IMR-90 (cell line): ENCODE data around the gene RYR3. TPM values are rescaled to one million over a fixed set of nuclear protein-coding genes. Genes with fewer than 3 reads are reported as not detected.

Source experiments
- ATAC-seq: fragments of 200-7000 bp; cut with Tn5 transposase; 2 replicates; pipeline ENCODE4 v1.9.1; 2020; ENCODE audit warnings: low read depth, mild to moderate bottlenecking, moderate library complexity
- BruUV-seq: library from RNA; stranded (reverse); fragments of 400-500 nt; replicated peaks from 2 replicates; lab custom pipeline; 2021; lab: Mats Ljungman, UMichigan
- CTCF ChIA-PET: fragments of 300-600 bp; formaldehyde crosslinking; extraction: SDS; loops from one replicate; lab custom pipeline; 2021; ENCODE audit warnings: antibody characterized with exemption; lab: Yijun Ruan, JAX
- POLR2A ChIA-PET: fragments of 300-600 bp; sonication (Branson Sonifier 250); formaldehyde crosslinking; loops from one replicate; lab custom pipeline; 2022; ENCODE audit warnings: antibody characterized with exemption; ENCODE audit not compliant: unreplicated experiment; lab: Charles Lee
- DNase-seq: peaks from one replicate; pipeline ENCODE4 v3.0.0; 2013
- H2AFZ ChIP-seq: replicated peaks from 2 replicates; pipeline ENCODE3; 2013; ENCODE audit warnings: low read length, mild to moderate bottlenecking; ENCODE audit not compliant: poor library complexity
- H2AK5ac ChIP-seq: 2 replicates; pipeline ENCODE4 v1.6.1; 2013; ENCODE audit warnings: low read depth, low read length, inconsistent platforms
- H2AK9ac ChIP-seq: replicated peaks from 2 replicates; pipeline ENCODE3; 2013; ENCODE audit warnings: mild to moderate bottlenecking, low read depth, low read length, moderate library complexity; ENCODE audit not compliant: poor library complexity
- H2BK120ac ChIP-seq: 2 replicates; pipeline ENCODE4 v1.6.1; 2013; ENCODE audit warnings: low read depth, low read length, inconsistent platforms
- H2BK15ac ChIP-seq: 3 replicates; pipeline ENCODE4 v1.6.1; 2013; ENCODE audit warnings: low read depth, low read length, inconsistent platforms
- H2BK20ac ChIP-seq: 2 replicates; pipeline ENCODE4 v1.6.1; 2013; ENCODE audit warnings: low read depth, mild to moderate bottlenecking, inconsistent platforms, low read length, moderate library complexity
- H2BK5ac ChIP-seq: 2 replicates; pipeline ENCODE4 v1.6.1; 2013; ENCODE audit warnings: mild to moderate bottlenecking, low read depth, low read length, inconsistent platforms; ENCODE audit not compliant: poor library complexity, severe bottlenecking
- H3K14ac ChIP-seq: replicated peaks from 2 replicates; pipeline ENCODE4 v1.6.1; 2013; ENCODE audit warnings: low read depth, low read length, inconsistent platforms
- H3K18ac ChIP-seq: 2 replicates; pipeline ENCODE4 v1.6.1; 2013; ENCODE audit warnings: low read depth, low read length, control low read depth
- H3K23ac ChIP-seq: 2 replicates; pipeline ENCODE4 v1.6.1; 2013; ENCODE audit warnings: low read depth, low read length, inconsistent platforms
- H3K27ac ChIP-seq: 2 replicates; pipeline ENCODE4 v1.5.1; 2013; ENCODE audit warnings: mild to moderate bottlenecking, control low read depth, low read length; ENCODE audit not compliant: insufficient read depth
- H3K27me3 ChIP-seq: 2 replicates; pipeline ENCODE4 v1.6.1; 2013; ENCODE audit warnings: low read length; ENCODE audit not compliant: control insufficient read depth, insufficient read depth
- H3K36me3 ChIP-seq: 2 replicates; pipeline ENCODE4 v1.6.1; 2013; ENCODE audit warnings: low read length, mixed read lengths; ENCODE audit not compliant: control insufficient read depth, insufficient read depth
- H3K4ac ChIP-seq: 2 replicates; pipeline ENCODE4 v1.6.1; 2013; ENCODE audit warnings: low read depth, low read length, inconsistent platforms
- H3K4me1 ChIP-seq: 2 replicates; pipeline ENCODE4 v1.6.1; 2013; ENCODE audit warnings: low read length, mixed read lengths; ENCODE audit not compliant: control insufficient read depth, insufficient read depth
- H3K4me2 ChIP-seq: 2 replicates; pipeline ENCODE4 v1.6.1; 2013; ENCODE audit warnings: low read depth, mild to moderate bottlenecking, control low read depth, low read length, moderate library complexity
- H3K4me3 ChIP-seq: 2 replicates; pipeline ENCODE4 v1.5.1; 2013; ENCODE audit warnings: low read depth, mild to moderate bottlenecking, control low read depth, low read length, moderate library complexity; ENCODE audit not compliant: insufficient read depth
- H3K56ac ChIP-seq: 2 replicates; pipeline ENCODE4 v1.6.1; 2013; ENCODE audit warnings: low read length, inconsistent platforms; ENCODE audit not compliant: insufficient read depth; ENCODE audit errors: extremely low read depth
- H3K79me1 ChIP-seq, 2 experiments: 2 replicates each; pipeline ENCODE4 v1.6.1; 2013; ENCODE audit warnings: low read length in 2 of 2, inconsistent platforms in 1 of 2, low read depth in 1 of 2
- H3K9ac ChIP-seq: 2 replicates; pipeline ENCODE4 v1.6.1; 2013; ENCODE audit warnings: low read depth, low read length, control low read depth
- H3K9me1 ChIP-seq: 2 replicates; pipeline ENCODE4 v1.6.1; 2013; ENCODE audit warnings: low read length, inconsistent platforms; ENCODE audit not compliant: insufficient read depth
- H3K9me3 ChIP-seq: 2 replicates; pipeline ENCODE4 v1.6.1; 2013; ENCODE audit warnings: low read length; ENCODE audit not compliant: control insufficient read depth, insufficient read depth
- H4K20me1 ChIP-seq: 2 replicates; pipeline ENCODE4 v1.6.1; 2013; ENCODE audit warnings: low read length, inconsistent platforms; ENCODE audit not compliant: insufficient read depth
- H4K5ac ChIP-seq: 2 replicates; pipeline ENCODE4 v1.6.1; 2013; ENCODE audit warnings: mild to moderate bottlenecking, low read depth, low read length, control low read depth
- H4K8ac ChIP-seq, 2 experiments: 2 replicates each; pipeline ENCODE4 v1.6.1; 2013; ENCODE audit warnings: low read depth in 2 of 2, low read length in 2 of 2, control low read depth in 1 of 2, inconsistent platforms in 1 of 2
- H4K91ac ChIP-seq: 2 replicates; pipeline ENCODE4 v1.6.1; 2013; ENCODE audit warnings: low read depth, low read length, inconsistent platforms; ENCODE audit not compliant: insufficient read depth
- BHLHE40 ChIP-seq: fragments of 150-350 bp; IDR thresholded peaks from 2 replicates; pipeline ENCODE4 v1.6.1; 2016; ENCODE audit warnings: mild to moderate bottlenecking, low read depth, low read length
- CEBPB ChIP-seq: IDR thresholded peaks from 2 replicates; pipeline ENCODE4 v1.6.1; 2012; ENCODE audit warnings: low read depth, low read length, improper control_type of control experiment
- CHD1 ChIP-seq: IDR thresholded peaks from 2 replicates; pipeline ENCODE4 v1.6.1; 2012; ENCODE audit warnings: low read depth, low read length, improper control_type of control experiment
- CTCF ChIP-seq: conservative IDR thresholded peaks from 2 replicates; pipeline ENCODE4 v1.5.1; 2012; ENCODE audit warnings: mild to moderate bottlenecking, low read depth, low read length, improper control_type of control experiment
- ELK1 ChIP-seq: fragments of 150-350 bp; IDR thresholded peaks from 2 replicates; pipeline ENCODE4 v1.6.1; 2016; ENCODE audit warnings: low read depth, mild to moderate bottlenecking, low read length, moderate library complexity, borderline replicate concordance
- FOS ChIP-seq: fragments of 150-350 bp; IDR thresholded peaks from 2 replicates; pipeline ENCODE4 v1.6.1; 2016; ENCODE audit warnings: low read depth, low read length
- MAFK ChIP-seq: IDR thresholded peaks from 2 replicates; pipeline ENCODE4 v1.6.1; 2012; ENCODE audit warnings: low read depth, low read length, improper control_type of control experiment
- MAZ ChIP-seq: IDR thresholded peaks from 2 replicates; pipeline ENCODE4 v1.6.1; 2012; ENCODE audit warnings: low read depth, mild to moderate bottlenecking, low read length, improper control_type of control experiment, moderate library complexity, borderline replicate concordance
- MXI1 ChIP-seq: IDR thresholded peaks from 2 replicates; pipeline ENCODE4 v1.6.1; 2012; ENCODE audit warnings: low read depth, mild to moderate bottlenecking, low read length, moderate library complexity, borderline replicate concordance
- NFE2L2 ChIP-seq: fragments of 150-350 bp; IDR thresholded peaks from 2 replicates; pipeline ENCODE4 v1.6.1; 2016; ENCODE audit warnings: low read depth, mild to moderate bottlenecking, low read length
- POLR2A ChIP-seq: IDR thresholded peaks from 2 replicates; pipeline ENCODE4 v1.6.1; 2012; ENCODE audit warnings: mild to moderate bottlenecking, low read depth, low read length
- RAD21 ChIP-seq: IDR thresholded peaks from 2 replicates; pipeline ENCODE4 v1.6.1; 2012; ENCODE audit warnings: low read length, improper control_type of control experiment
- RCOR1 ChIP-seq: IDR thresholded peaks from 2 replicates; pipeline ENCODE4 v1.6.1; 2012; ENCODE audit warnings: mild to moderate bottlenecking, low read length, improper control_type of control experiment; ENCODE audit not compliant: insufficient replicate concordance
- RFX5 ChIP-seq: IDR thresholded peaks from 2 replicates; pipeline ENCODE4 v1.8.0; 2012; ENCODE audit warnings: low read depth, mild to moderate bottlenecking, low read length, moderate library complexity
- SMC3 ChIP-seq: fragments of 150-350 bp; IDR thresholded peaks from 2 replicates; pipeline ENCODE4 v1.6.1; 2016; ENCODE audit warnings: low read depth, mild to moderate bottlenecking, antibody characterized with exemption, low read length, moderate library complexity
- WGBS, 2 experiments: methylation state at CpG; one replicate each; pipeline versions ENCODE4 v1.1.5 to v1.1.7; 2013; ENCODE audit warnings: missing lambda C conversion rate in 2 of 2; ENCODE audit not compliant: insufficient read length in 1 of 2; ENCODE audit errors: extremely low coverage in 2 of 2; 5-methylcytosine and 5-hydroxymethylcytosine counted together
- dilution Hi-C: fragments of 300-500 bp; cut with HindIII; formaldehyde crosslinking; loops from one replicate; pipeline ENCODE4 v1.14.3; 2018; ENCODE audit warnings: low sequenced_read_pairs; ENCODE audit not compliant: unreplicated experiment
- in situ Hi-C: fragments of 300-500 bp; cut with MboI; formaldehyde crosslinking; loops from 3 replicates; pipeline ENCODE4 v1.14.3; 2019; ENCODE audit warnings: low sequenced_read_pairs, inconsistent platforms, mixed read lengths
- intact Hi-C: fragments of 100-400 bp; cut with micrococcal nuclease; formaldehyde crosslinking; loops from 2 replicates; pipeline ENCODE4 v1.10.0; 2022
- polyA plus RNA-seq, 3 experiments: library from polyadenylated mRNA; depleted of rRNA; stranded (reverse); fragments of >200 nt; gene quantifications; 2 replicates each; pipeline ENCODE4 v1.2.3, GENCODE V29; 2012; ENCODE audit warnings: low replicate concordance in 1 of 3
- total RNA-seq: library from RNA; depleted of rRNA; stranded (reverse); fragments of >200 nt; gene quantifications from 2 replicates; pipeline ENCODE4 v1.2.3, GENCODE V29; 2012

The RYR3 gene
- total and polyA plus RNA-seq, 2 of the 4 experiments (the other 2 are of a cell fraction) = 0.18 TPM; not detected in 1

GRCh38 chr15:33738941-33739664 is 428.3 kb downstream of the RYR3 start:
- in situ Hi-C loops = loop anchor here (5.0 kb wide), 1 partner anchor 223 kb away; no protein-coding TSS in a partner anchor
- no peak overlapping the region for H2AFZ ChIP-seq
- no peak for TF ChIP-seq CHD1
- no peak for TF ChIP-seq RFX5
- no peak for TF ChIP-seq RAD21
- TF ChIP-seq BHLHE40 = no peak
- no peak for TF ChIP-seq CEBPB
- TF ChIP-seq MXI1 = no peak
- no peak for TF ChIP-seq MAZ
- TF ChIP-seq POLR2A = no peak
- TF ChIP-seq ELK1 = no peak
- no peak for TF ChIP-seq MAFK
- TF ChIP-seq RCOR1 = no peak
- TF ChIP-seq SMC3 = no peak
- no peak for TF ChIP-seq FOS
- no peak for TF ChIP-seq CTCF
- no peak for TF ChIP-seq NFE2L2

More at GRCh38 chr15:33738941-33739664, 428.3 kb downstream of the RYR3 start:
- Histone ChIP-seq H3K79me1 (no peaks in the 10 kb centered on the region), H2AK5ac (no peak overlapping the region), H3K56ac (no peak overlapping the region), H3K9me3 (no peaks in the 10 kb centered on the region), H3K4me1 (no peaks in the 10 kb centered on the region), H4K5ac (no peak overlapping the region), H3K4me2 (no peak overlapping the region), H2BK5ac (no peak overlapping the region), H3K4me3 (no peak overlapping the region), H3K9me1 (no peaks in the 10 kb centered on the region), H2BK15ac (no peak overlapping the region), H4K91ac (no peak overlapping the region), H3K36me3 (no peaks in the 10 kb centered on the region), H3K9ac (no peak overlapping the region), H3K23ac (no peak overlapping the region), H4K8ac (no peak overlapping the region), H2BK120ac (no peak overlapping the region), H3K4ac (no peak overlapping the region), H3K27ac (no peak overlapping the region), H3K18ac (no peak overlapping the region), H3K27me3 (peaks cover 18% of the 10 kb centered on the region), H3K14ac (no peak overlapping the region), H2AK9ac (no peak overlapping the region), H4K20me1 (no peaks in the 10 kb centered on the region), H2BK20ac (no peak overlapping the region)
- intact Hi-C loops (loop anchor here (5.0 kb wide), 1 partner anchor 223 kb away; no protein-coding TSS in a partner anchor), dilution Hi-C loops (no loop called here)
- 17% methylated on average over 1 of the region's 6 CpGs; no CpG with 5 or more reads in 1 of the 2 experiments for WGBS, 2 experiments
- DNase-seq = no peak
- no peak for ATAC-seq
- POLR2A ChIA-PET = no interaction called here
- CTCF ChIA-PET = interaction anchor here (1.1 to 2.3 kb wide), 6 partner anchors 10 to 226 kb away, joined by 3 to 14 read pairs (median 4); no protein-coding TSS in a partner anchor
- no TSS peak for BruUV-seq
